HG03354 (cell line): Measurements from ENCODE around the gene ZDHHC14.
"Not testable (repeated sequence)": the region's sequence is repeated elsewhere in the genome, so short reads cannot be mapped to it uniquely, and the experiment has no call there.

Experiments
- ATAC-seq: cut with Tn5 transposase; IDR thresholded peaks from one replicate; pipeline ENCODE4 v1.9.1; 2021; ENCODE audit warnings: mild to moderate bottlenecking; ENCODE audit not compliant: unreplicated experiment, poor library complexity, severe bottlenecking

The ZDHHC14 gene

DNA sequence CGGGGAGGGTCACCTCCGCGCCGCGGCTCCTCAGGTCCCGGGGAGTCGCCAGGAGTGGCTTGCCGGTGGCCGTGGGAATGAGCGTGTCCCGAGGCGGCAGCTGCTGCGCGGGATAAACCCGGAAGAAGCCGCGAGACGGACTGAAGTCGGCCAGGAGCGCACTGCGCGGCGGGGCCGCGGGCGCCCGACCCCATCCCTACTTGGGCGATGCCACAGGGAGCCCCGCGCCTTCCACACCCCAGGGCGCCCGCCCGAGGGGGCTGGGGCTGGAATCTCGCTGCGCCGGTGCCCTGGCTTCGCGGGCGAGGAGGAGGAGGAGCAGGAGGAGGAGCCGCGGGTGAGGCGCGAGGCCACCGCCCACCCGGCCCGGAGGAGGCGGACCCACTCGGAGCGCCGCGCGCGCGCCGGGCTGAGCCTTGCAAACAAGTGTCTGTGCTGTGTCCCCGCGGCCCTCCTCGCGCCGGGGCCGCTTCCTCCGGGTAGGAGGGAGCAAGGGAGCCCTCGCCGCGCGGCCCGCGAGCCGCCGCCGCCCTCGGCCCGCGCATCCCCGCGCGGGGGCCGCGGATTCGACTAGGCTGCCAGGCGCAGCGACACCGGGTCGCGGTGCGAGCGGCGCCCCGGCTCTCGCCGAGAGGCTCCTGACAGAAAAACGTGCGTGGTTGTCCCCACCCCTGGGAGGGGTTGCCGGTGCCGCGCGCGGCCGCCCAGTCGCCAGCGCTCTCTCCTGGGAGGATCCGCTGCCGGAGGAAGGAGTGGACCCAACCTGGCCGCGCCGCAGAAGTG is at the start of gene ZDHHC14:
Gene ZDHHC14, plus strand, starts transcription at position 412 of the 783 bp plus-strand sequence.
- ATAC-seq = peak; percentile 77

DNA sequence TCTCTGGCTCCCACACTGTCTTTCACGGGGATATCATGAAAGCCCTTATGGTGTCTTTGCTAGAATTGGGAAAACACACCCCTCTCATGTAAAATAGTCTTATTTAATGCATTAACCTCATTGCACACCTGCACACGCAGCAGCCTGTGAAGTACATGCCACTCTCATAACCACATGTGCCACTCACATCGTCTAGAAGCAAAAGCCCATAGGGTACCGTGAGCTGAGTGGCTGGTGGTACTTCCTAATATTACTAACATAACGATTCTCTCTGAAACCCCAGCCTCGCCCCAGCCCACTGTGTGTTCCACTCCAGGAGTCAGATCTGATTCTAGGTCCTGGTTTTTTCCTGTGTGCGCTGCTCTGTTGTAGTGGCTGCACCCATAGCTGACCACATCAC is 48.2 kb upstream of the ZDHHC14 start:
- ATAC-seq = no peak

DNA sequence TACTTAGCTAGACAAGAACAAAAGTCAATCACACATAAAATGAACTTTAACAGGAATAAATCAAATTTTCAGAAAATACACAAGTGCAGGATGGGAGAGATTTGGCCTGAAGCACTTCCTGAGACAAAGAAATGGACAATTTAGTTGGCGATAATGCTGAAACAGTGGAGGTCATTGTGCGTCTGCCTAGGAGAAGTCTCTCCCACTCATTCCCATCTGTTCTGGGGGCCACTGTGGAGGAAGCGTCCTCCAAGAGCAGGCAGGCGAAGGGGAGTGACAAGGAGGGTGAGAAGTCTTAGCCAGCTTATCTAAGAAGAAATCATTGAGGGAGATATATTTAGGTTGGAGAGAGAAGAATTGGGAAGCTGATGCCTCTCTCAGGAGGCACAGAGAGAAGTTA is 47.5 kb upstream of the ZDHHC14 start:
- ATAC-seq = no peak

DNA sequence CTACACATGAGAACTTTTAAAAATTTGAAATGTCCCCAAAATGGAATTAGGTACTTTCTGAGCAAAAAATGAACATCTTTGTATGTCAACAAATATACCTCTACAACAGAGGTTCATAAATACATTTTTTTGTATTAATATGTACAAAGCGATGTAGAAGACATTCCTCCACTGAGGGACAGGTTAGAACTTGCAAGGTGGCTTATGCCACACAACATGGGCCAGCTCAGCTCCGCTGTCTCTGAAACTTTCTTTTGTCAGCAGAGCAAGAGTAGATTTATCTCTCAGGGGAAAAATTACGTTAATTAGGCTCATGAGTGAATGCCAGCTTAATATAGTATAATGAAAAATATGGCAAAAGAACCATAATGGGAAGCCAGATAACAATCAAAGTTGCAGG is 47.0 kb upstream of the ZDHHC14 start:
- ATAC-seq = no peak

DNA sequence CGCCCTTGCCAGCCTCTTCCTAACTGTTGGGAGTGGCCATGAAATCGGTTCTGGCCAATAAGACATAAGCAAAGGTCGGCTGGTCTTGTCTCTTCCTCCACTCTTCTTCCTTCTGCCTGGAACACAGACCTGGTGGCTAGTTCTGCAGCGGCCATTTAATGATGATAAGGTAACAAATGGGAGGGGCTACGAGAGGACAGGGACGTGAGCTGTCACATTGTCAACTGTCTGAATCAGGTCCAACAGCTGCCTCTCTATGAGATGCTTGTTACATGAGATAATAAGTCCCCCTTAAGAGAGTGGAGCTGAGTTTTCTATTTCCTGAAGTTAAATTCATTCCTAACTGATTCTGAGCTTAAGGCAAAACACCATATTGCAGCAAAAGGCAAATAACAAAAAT is 45.2 kb upstream of the ZDHHC14 start:
- no peak for ATAC-seq

DNA sequence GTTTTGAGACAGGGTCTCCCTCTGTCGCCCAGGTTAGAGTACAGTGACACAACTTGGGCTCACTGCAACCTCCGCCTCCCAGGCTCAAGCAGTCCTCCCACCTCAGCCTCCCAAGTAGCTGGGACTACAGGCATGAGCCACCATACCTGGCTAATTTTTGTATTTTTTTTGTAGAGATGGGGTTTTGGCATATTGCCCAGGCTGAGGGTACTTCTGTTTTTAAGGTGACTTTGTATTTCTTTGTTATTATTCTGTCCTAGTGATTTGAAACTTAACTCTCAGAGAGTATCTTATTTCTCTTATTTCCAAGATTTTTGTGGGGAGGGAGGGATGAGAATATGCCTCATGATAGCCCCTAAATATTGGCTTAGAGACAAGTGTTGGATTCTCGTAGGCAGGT is 43.7 kb upstream of the ZDHHC14 start:
- not testable (repeated sequence) for ATAC-seq

DNA sequence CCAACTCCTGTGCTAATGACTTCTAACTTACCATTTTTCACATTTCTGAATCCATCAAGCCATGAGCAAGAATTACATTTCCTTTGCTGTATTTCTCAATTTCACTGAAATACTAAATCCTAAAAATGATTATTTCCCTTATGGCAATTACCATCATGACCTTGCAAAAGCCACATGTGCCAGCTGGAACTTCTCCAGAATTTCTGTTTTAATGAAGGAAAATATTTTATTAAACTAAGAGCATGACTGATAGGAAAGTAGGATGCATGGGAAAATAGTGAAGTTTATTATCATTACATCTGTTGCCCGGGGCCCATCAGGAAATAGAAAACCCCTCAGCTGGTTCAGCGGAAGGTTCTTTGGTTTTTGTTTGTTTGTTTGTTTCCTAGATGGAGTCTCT is 43.2 kb upstream of the ZDHHC14 start:
- ATAC-seq = no peak

DNA sequence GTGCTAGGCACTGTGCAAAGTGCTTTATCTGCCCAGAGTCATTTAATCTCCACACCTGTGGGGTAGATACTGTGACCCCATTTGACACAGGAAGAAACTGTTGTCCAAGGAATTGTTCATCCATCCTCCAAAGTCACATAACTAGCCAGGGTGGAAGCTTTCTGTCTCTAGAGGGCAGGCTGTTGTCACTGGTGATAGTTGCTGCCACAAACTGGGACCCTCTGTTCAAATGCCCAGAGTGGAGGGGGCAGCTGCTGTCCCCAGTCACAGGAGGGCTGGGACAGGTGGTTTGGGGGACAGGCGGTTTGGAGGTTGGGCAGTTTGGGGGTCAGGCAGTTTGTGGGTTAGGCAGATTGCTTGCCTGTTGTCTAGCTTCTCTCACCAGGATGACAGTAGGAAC is 41.6 kb upstream of the ZDHHC14 start:
- ATAC-seq = no peak

DNA sequence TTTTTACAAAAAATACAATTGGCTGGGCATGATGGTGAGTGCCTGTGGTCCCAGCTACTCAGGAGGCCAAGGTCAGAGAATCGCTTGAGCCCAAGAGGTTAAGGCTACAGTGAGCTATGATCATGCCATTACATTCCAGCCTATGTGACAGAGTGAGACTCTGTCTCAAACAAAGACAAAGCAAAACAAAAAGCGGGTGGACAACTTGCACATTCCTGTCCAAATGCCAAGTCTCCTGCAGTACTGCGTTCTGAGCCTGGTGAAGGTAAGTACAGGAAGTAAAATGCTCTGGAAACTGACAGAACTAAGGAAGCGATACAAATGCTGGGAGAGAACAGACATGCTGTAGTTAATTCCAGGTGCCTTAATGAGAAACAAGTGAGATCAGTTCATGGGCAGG is 37.3 kb upstream of the ZDHHC14 start:
- no peak for ATAC-seq

DNA sequence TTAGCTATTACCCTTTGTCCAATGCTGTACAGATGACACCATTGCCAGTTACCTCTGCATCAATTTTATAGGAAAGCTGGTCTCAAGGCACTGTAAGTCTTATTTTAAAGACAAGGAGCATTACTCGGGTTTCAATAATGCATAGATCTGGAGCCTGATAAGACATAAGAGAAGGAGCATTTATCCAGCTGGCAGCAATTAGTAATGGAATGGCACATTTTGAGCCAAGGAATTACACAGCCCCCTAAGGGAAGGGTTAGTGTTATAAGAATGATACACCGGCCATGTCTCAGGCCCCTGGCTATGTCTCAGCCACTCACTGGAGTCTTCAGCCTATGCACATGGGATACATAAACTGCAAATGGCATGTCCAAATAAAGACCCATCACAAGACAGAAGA is 34.6 kb upstream of the ZDHHC14 start:
- ATAC-seq = no peak

DNA sequence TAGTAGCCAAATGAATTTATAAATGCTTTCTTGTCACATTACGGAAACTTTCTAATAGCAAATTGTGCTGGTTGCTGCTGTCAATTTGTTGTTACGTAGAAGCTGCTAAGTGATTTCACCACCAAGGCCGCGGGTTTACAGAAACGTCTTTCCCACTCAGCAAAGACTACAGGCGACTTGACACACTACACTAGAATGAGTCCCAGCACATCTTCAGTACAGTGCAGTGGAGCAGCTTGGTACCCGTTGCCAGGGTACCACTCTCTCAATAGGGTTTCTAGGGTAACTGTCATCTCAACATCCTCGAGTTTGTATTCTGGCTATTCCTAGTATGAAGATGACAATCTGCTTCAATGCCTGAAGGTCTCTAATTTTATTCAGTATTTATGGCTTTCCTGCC is 22.7 kb upstream of the ZDHHC14 start:
- ATAC-seq = no peak

DNA sequence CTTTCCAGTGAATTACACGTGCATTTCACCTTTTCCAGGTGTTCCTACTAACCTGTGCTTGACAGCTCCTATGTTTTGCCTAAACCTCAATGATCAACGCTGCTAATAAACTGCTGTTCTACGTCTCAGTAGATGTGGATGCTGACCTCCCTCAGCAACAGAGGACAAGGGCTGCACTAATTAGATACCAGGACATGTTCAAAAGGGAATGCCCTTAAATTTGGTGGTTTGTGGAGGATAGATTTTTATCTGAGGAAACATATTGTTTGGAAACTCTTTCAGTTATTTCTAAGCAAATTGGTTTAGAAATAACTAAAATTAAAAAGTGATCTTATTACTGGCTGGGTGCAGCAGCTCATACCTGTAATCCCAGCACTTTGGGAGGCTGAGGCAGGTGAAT is 19.1 kb upstream of the ZDHHC14 start:
- ATAC-seq = no peak

DNA sequence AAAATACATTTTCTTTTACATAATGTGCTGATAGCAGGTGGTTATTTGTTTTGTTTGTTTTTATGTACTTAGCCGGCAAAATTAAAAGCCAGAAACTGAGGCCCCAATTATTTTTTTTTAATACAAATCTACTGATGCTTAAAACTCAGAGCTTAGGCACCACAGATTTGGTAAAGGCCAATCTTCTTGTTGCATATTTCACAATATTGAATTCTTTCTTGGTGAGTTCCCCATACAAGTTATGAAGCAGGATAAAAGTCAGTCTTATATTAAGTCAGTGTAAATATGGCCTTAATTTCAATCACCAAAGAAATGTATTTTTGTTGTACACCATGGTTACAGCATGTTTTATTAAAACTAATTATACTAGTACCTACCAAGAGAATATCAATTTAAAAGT is 16.3 kb upstream of the ZDHHC14 start:
- ATAC-seq = no peak

DNA sequence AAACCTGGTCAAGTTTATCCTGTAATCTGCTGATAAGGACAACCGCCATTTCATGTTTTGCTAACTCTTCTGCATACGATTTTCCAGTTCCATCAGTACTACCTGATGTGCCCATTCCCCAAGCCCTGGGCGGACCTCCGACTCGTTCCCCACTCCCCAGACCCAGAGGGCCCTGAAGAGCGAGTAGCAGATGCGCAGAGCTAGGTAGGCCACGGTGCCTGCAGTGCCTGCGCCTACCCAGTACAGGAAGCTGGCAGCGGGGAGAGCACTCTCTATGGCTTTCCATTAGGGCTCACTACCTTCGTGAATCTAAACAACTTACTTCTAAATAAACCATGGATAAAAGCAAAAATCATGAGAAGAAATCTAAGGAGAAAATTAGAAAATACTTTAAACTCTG is 14.3 kb upstream of the ZDHHC14 start:
- ATAC-seq = no peak

DNA sequence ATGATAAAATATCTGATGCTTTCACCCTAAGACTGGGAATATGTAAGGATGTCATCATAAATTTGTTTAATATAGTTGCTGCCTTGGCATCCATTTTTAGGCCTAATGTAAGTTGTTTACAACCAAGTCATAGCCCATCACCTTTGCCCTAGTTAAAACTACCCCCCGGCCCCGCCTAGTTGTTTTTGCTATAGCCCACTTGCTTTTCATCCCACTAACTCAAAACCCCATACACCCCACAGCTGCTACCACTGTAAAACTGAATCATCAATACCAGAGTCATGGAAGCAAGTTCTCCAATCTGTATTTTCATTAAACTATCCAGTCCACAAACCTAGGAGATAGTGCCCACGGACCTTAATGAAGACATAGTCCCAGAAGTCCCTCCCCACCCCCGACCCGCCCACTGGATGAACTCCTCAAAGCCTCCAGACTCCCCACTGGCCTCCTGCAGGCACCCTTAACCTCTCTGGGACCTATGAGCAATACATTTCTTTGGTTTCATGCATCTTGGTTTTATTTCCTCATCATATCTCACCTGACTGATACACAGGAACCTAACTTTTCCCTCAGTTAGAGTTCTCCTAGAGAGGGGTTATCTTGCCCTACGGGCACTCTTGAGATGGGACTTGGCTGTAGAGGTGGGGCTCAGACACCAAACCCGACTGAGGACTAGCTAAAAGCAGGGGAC is 12.5 kb upstream of the ZDHHC14 start:
- ATAC-seq = no peak

DNA sequence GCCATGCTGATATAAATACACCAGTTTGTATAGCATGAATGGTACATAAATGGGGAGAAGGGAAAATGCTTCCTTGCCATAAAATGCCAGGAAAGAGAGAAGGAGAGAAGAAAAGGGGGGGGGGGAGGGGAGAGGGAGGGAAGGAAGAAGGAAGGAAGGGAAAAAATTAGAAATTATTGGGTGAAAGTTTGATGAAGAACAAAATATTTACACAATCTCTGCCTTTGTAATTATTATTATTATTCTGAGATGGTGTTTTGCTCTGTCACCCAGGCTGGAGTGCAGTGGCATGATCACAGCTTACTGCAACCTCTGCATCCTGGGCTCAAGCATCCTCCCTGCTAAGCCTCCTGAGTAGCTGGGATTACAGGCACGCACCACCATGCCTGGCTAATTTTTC is 10.2 kb upstream of the ZDHHC14 start:
- ATAC-seq = no peak

DNA sequence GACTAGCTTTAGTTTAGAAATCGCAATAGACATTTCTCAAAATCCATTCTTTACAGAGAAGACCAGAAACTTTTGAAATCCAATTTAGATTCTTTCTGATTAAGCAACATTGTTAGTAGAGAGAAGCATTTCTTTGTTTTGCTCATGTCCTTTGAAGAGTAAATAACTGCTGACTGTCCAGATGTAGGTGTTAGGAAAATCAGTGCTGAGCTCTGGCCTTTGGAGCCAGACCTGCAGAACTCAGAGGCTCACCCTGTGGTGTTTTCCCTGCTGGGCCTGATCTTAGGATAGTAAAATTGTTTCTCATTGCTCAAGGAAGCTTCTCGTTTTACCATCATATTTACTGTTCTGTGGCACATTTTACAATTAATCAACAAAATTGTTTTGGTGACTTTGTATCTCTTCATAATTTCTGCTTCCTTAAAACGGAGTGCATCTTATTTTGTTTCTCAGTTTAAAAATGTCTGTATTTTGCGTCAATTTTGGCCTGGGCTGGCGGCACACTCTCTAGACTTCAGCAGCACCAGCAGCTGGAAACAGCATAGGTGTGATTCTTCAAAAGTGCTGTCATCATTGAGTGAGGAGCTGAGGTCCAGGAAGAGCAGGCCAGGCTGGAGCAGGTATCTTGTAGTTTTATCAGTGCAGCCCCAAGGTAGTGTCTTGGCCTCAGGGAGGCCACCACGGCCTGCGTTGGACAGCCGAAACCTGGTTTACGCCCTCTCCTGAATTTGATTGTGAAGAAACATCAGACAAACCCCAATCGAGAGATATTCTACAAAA is 8.3 kb upstream of the ZDHHC14 start:
- ATAC-seq = no peak

DNA sequence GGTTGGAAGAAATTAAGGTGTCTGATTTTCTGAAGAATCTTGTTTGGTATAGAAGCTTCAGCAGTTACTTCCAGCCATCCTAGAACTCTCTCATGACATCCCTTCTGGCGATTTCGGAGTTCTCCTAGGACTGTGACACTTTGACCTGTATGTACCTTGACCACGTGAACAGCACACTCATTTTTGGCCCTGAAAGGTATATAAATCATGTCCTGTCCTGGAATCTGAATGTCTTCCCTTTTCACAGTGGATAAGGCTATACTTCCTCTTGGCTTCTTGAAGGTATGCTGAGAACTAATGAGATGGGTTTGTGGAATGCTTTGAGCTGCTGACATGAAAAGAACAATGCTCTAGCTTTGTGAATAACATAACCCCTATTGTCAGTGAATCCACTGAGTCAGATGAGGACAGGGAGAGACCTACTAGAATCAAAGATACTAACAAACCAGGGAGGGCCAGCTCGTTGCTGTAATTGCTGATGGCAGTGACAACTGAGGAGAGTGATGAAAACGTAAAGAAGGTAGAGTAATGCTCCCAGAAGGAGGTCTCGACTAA is 6.0 kb upstream of the ZDHHC14 start:
- no peak for ATAC-seq

DNA sequence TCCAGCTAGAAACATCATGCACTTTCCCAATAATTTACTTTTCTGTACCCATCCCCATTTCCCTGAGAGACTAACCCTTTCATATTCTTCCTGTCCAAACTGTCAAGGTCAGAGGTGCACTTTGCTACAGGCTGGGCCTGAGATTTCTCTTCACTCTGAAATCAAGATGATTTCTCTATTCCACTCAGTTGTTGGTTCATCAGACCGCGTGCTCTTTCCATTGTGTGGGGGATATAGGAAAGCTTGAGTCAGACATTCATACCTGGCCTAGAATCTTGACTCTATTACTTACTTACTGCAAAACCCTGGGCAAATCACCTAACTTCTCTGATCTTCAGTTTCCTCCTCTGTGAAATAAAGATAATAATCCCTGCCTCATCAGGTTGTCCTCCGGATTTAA is 4.7 kb upstream of the ZDHHC14 start:
- no peak for ATAC-seq

DNA sequence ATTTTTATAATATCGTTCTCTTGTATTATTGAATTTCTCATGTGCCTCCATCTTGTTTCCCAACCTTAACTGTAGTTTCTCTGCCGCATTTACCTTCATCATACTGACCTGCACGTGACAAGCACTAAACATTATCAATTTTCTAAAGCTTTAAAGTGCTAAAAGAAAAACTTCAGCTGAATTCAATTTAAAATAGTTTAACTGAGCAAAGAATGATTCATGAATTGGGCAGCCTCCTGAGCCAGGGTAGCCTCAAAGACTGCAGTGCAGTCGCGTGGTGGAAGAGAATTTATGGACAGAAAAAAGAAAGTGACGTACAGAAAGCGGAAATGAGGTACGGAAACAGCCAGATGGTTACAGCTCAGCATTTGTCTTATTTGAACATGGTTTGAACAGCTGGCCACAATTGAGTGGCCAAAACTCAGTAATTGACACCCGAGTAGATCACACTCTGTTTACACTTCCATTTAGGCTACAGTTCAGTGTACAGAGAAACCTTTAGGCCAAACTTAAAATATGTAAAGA is 4.2 kb upstream of the ZDHHC14 start:
- no peak for ATAC-seq
